ENCODE data around the gene DMRT1.
A peak's percentile ranks its signal among the peaks of the same experiment; 100 is the strongest.

The DMRT1 gene

DNA sequence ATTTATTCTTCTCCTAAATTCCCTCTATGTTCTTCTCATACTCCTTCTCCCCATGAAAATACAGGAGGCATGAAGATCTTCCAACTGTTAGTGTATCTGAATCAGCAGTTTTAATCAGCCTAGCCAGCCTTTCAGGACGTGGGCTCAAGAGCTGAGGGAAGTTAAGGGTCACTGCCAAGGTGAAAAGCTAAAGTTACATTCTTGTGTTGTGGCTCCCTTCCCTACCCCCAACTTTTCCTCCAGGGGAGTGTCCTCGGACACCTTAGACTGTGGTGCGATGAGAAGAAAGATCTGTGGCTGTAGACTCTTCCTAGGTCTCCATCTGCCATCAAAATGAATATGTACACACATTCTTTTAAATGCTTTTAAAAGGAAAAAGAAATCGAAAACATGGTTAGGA is 139.1 kb downstream of the DMRT1 start:
- H3K27me3 ChIP-seq (ENCODE audit: insufficient read depth, poor library complexity, severe bottlenecking) = peaks cover 100% of the 10 kb centered on the region
- no peak for DNase-seq (ENCODE audit: low spot score)
- TF ChIP-seq, protein P1, sequence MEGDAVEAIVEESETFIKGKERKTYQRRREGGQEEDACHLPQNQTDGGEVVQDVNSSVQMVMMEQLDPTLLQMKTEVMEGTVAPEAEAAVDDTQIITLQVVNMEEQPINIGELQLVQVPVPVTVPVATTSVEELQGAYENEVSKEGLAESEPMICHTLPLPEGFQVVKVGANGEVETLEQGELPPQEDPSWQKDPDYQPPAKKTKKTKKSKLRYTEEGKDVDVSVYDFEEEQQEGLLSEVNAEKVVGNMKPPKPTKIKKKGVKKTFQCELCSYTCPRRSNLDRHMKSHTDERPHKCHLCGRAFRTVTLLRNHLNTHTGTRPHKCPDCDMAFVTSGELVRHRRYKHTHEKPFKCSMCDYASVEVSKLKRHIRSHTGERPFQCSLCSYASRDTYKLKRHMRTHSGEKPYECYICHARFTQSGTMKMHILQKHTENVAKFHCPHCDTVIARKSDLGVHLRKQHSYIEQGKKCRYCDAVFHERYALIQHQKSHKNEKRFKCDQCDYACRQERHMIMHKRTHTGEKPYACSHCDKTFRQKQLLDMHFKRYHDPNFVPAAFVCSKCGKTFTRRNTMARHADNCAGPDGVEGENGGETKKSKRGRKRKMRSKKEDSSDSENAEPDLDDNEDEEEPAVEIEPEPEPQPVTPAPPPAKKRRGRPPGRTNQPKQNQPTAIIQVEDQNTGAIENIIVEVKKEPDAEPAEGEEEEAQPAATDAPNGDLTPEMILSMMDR (IDR thresholded peaks at IDR 0.05; ENCODE audit: poor library complexity, severe bottlenecking) = no peak

DNA sequence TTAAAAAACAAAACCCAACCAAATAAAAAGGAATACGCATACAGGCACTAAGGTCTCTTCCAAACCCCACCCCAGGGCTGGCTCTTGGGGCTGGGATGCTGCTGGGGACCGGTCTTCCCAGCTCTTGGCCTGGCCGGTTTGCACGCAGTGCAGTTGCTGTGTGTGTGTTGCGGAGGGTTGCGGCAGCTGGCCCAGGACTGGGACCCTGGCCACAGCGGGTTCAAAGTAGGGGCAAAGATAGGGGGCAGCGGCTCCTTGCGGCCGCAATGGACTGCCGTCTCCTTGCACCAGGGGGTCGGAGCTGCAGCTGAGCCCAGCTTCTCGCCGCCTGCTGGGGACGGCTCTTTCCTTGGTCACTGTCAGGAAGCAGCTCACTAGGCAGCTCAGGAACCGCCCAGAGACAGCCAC is 140.0 kb downstream of the DMRT1 start:
- Histone ChIP-seq H3K27me3 (ENCODE audit: insufficient read depth, poor library complexity, severe bottlenecking) (peaks cover 95% of the 10 kb centered on the region), H3K27ac (ENCODE audit: poor library complexity, severe bottlenecking) (no peak overlapping the region), H3K4me1 (ENCODE audit: insufficient read depth, poor library complexity, severe bottlenecking) (no peaks in the 10 kb centered on the region), H3K9me3 (ENCODE audit: severe bottlenecking) (no peaks in the 10 kb centered on the region), H3K36me3 (ENCODE audit: low read depth) (no peaks in the 10 kb centered on the region), H3K4me3 (ENCODE audit: severe bottlenecking) (no peak overlapping the region)
- TF ChIP-seq, protein P1 (IDR thresholded peaks at IDR 0.05; ENCODE audit: poor library complexity, severe bottlenecking) = no peak
- no peak for DNase-seq (ENCODE audit: low spot score)
- no peak for ATAC-seq (ENCODE audit: low read depth)

More for the DNA sequence above, 139.1 kb downstream of the DMRT1 start:
- no peak overlapping the region for H3K27ac ChIP-seq (ENCODE audit: poor library complexity, severe bottlenecking)
- ATAC-seq (ENCODE audit: low read depth) = no peak
- no peaks in the 10 kb centered on the region for H3K36me3 ChIP-seq (ENCODE audit: low read depth)
- H3K9me3 ChIP-seq (ENCODE audit: severe bottlenecking) = no peaks in the 10 kb centered on the region
- no peaks in the 10 kb centered on the region for H3K4me1 ChIP-seq (ENCODE audit: insufficient read depth, poor library complexity, severe bottlenecking)
- H3K4me3 ChIP-seq (ENCODE audit: severe bottlenecking) = no peak overlapping the region

DNA sequence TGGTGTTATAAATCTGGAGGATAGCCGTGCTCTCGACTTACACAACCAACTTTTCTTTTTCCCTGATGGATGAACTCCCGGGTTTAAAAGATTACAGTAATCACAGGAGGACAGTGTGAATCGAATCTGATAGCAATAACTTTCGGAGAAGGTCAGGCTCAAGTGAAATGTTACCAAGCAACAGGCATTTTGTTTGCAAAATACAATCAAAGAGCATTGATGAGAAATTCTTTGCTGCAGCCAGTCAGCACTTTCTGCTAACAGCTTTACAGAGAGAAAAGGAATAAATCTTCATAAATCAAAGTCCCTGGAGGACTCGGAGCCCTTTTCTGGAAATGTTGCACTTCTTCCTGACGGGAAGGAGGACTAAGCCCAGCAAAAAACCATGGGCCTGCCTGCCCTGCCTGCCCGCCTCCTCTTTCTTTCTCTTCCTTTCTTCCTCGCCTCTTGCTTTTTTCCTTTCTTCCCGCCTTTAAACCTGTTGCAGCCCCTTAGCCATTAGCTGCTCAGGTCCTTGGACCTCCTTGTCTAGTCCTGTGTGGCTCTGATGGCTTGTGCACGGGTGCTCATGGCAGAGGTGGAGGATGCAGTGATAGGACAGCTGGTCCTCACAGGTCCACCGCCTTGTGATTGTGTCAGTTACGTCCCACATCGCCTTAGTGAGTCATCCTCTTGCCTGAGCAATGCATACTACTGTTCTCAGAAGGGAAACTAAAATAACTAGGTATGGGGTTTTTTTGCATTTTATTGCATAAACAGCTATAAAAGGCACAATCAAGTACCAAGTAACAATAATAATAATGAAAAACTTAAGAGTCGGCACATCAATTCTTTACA is 141.1 kb downstream of the DMRT1 start:
- H3K4me1 ChIP-seq (ENCODE audit: insufficient read depth, poor library complexity, severe bottlenecking) = no peaks in the 10 kb centered on the region
- no peaks in the 10 kb centered on the region for H3K36me3 ChIP-seq (ENCODE audit: low read depth)
- H3K27me3 ChIP-seq (ENCODE audit: insufficient read depth, poor library complexity, severe bottlenecking) = peaks cover 86% of the 10 kb centered on the region
- TF ChIP-seq, protein P1 (IDR thresholded peaks at IDR 0.05; ENCODE audit: poor library complexity, severe bottlenecking) = no peak
- peak; percentile 50; the same call in 1 of the 3 replicates for ATAC-seq (ENCODE audit: low read depth)
- no peaks in the 10 kb centered on the region for H3K9me3 ChIP-seq (ENCODE audit: severe bottlenecking)
- no peak for DNase-seq (ENCODE audit: low spot score)
- H3K27ac ChIP-seq (ENCODE audit: poor library complexity, severe bottlenecking) = no peak overlapping the region
- no peak overlapping the region for H3K4me3 ChIP-seq (ENCODE audit: severe bottlenecking)

DNA sequence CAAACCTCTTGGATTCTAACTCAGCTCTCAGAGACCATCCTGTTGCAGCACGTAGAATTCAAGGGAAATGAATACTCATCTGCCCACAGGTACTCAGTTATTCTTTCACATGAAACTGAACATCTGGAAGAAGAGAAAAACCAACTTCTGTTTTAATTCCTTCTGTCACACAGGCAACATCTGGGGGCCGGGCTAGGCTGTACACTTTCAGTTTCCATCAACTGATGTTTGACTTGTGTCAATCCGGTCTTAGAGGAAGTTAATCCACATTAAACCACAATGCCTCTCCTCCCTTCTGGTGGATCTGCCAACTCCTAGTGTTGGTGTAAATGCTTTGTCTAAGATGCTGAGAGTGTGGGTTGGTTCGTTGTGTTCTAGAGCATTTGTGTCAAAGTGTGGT is 152.5 kb downstream of the DMRT1 start:
- H3K9me3 ChIP-seq (ENCODE audit: severe bottlenecking) = no peaks in the 10 kb centered on the region
- H3K4me1 ChIP-seq (ENCODE audit: insufficient read depth, poor library complexity, severe bottlenecking) = no peaks in the 10 kb centered on the region
- ATAC-seq (ENCODE audit: low read depth) (no peak), DNase-seq (ENCODE audit: low spot score) (no peak)
- H3K27me3 ChIP-seq (ENCODE audit: insufficient read depth, poor library complexity, severe bottlenecking) = peaks cover 13% of the 10 kb centered on the region
- H3K27ac ChIP-seq (ENCODE audit: poor library complexity, severe bottlenecking) = no peak overlapping the region
- no peaks in the 10 kb centered on the region for H3K36me3 ChIP-seq (ENCODE audit: low read depth)
- TF ChIP-seq, protein P1 (IDR thresholded peaks at IDR 0.05; ENCODE audit: poor library complexity, severe bottlenecking) = no peak
- no peak overlapping the region for H3K4me3 ChIP-seq (ENCODE audit: severe bottlenecking)

DNA sequence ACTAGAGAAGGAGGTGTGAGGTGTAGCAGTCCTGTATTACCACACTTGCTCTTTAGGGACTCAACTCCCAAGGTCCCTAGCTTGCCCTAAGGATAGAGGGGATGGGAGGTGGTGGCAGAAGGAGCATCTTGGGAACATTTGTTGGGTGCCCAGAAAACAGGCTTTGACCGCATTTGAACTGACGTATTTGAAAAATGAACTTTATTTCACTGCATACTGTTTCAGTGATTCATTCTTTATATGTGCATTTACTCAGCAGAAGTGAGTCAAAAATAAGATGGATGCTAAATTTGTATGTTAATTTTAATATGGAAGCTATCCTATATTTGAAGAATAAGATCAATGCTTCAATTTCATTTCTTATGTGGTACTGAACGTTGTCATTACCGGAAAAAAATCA is 153.7 kb downstream of the DMRT1 start:
- Histone ChIP-seq H3K4me3 (ENCODE audit: severe bottlenecking) (no peak overlapping the region), H3K27ac (ENCODE audit: poor library complexity, severe bottlenecking) (no peak overlapping the region), H3K36me3 (ENCODE audit: low read depth) (no peaks in the 10 kb centered on the region), H3K4me1 (ENCODE audit: insufficient read depth, poor library complexity, severe bottlenecking) (no peaks in the 10 kb centered on the region), H3K27me3 (ENCODE audit: insufficient read depth, poor library complexity, severe bottlenecking) (peaks cover 5% of the 10 kb centered on the region), H3K9me3 (ENCODE audit: severe bottlenecking) (no peaks in the 10 kb centered on the region)
- ATAC-seq (ENCODE audit: low read depth) (peak; percentile 35; the same call in 2 of the 3 replicates), DNase-seq (ENCODE audit: low spot score) (no peak)
- TF ChIP-seq, protein P1 (IDR thresholded peaks at IDR 0.05; ENCODE audit: poor library complexity, severe bottlenecking) = no peak
